Hepatocyte (in vitro differentiated cells): ENCODE measurements around the gene S100A2.

Experiments
- EZH2phosphoT487 ChIP-seq: fragments of 200-600 bp; sonication (generic); IDR thresholded peaks from one replicate; pipeline ENCODE4 v1.6.1; 2018; ENCODE audit warnings: antibody characterized with exemption, mild to moderate bottlenecking, low read depth, moderate library complexity; ENCODE audit not compliant: unreplicated experiment, severe bottlenecking
- TF ChIP-seq, protein P1 (sequence below): fragments of 200-600 bp; sonication (generic); IDR thresholded peaks from 2 replicates; pipeline ENCODE4 v1.5.1; 2016; ENCODE audit warnings: antibody characterized with exemption, mild to moderate bottlenecking; ENCODE audit not compliant: poor library complexity

DNA sequence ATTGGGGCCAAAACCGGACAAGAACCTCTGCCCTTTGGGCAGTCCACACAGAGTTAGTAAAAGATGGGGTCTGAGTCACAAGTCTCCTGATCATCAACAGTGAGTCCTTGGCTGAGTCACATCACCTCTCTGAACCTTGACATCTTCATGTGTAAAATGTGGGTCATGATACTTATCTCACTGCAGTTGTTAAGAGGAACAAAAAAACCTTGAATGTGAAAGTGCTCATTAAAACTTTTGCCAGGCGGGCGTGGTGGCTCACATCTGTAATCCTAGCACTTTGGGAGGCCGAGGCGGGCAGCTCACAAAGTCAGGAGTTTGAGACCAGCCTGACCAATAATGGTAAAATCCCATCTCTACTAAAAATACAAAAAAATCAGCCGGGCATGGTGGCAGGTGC is 31.6 kb upstream of the S100A2 start:
- no peak for TF ChIP-seq EZH2phosphoT487
- TF ChIP-seq, protein P1, sequence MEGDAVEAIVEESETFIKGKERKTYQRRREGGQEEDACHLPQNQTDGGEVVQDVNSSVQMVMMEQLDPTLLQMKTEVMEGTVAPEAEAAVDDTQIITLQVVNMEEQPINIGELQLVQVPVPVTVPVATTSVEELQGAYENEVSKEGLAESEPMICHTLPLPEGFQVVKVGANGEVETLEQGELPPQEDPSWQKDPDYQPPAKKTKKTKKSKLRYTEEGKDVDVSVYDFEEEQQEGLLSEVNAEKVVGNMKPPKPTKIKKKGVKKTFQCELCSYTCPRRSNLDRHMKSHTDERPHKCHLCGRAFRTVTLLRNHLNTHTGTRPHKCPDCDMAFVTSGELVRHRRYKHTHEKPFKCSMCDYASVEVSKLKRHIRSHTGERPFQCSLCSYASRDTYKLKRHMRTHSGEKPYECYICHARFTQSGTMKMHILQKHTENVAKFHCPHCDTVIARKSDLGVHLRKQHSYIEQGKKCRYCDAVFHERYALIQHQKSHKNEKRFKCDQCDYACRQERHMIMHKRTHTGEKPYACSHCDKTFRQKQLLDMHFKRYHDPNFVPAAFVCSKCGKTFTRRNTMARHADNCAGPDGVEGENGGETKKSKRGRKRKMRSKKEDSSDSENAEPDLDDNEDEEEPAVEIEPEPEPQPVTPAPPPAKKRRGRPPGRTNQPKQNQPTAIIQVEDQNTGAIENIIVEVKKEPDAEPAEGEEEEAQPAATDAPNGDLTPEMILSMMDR, result no peak
